NCI-H226 (cell line): ENCODE data around the gene RNF167.
"Not testable (repeated sequence)": the region's sequence is repeated elsewhere in the genome, so short reads cannot be mapped to it uniquely, and the experiment has no call there.

Experiments
- DNase-seq: peaks from one replicate; pipeline ENCODE4 v3.0.0-alpha.2; 2015

RNF167 gene

GRCh38 chr17:4903051-4903818 is 36.8 kb upstream of the RNF167 start, which contains the start of gene CHRNE:
CHRNE (minus strand) TSS chr17:4903098; CDS start chr17:4903063, 35 bp downstream.
- DNase-seq: peak; percentile 43

- not testable (repeated sequence) for DNase-seq
These were observed 33.4 kb upstream of the RNF167 start for GRCh38 chr17:4906642-4907041.

GRCh38 chr17:4908301-4908700 is 31.8 kb upstream of the RNF167 start:
- DNase-seq: no peak

GRCh38 chr17:4908711-4909496 is 31.2 kb upstream of the RNF167 start:
- peak; percentile 85 for DNase-seq

GRCh38 chr17:4913994-4914393 is 26.1 kb upstream of the RNF167 start:
- DNase-seq: no peak

- not testable (repeated sequence) for DNase-seq
These were observed 25.5 kb upstream of the RNF167 start for GRCh38 chr17:4914551-4914950.

- DNase-seq: no peak
These were observed 20.5 kb upstream of the RNF167 start for GRCh38 chr17:4919511-4920047.

- DNase-seq: peak; percentile 60
These were observed 19.6 kb upstream of the RNF167 start for GRCh38 chr17:4920351-4921048.

- DNase-seq: no peak
These were observed 18.7 kb upstream of the RNF167 start for GRCh38 chr17:4921320-4921719.

GRCh38 chr17:4926577-4927335 is 13.3 kb upstream of the RNF167 start:
- DNase-seq: not testable (repeated sequence)

- DNase-seq: no peak
These were observed 11.2 kb upstream of the RNF167 start for GRCh38 chr17:4928881-4929280.

- DNase-seq: no peak
These were observed 8.1 kb upstream of the RNF167 start, which contains the start of gene GP1BA for GRCh38 chr17:4931963-4932362. GP1BA (plus strand) TSS chr17:4932277; CDS start chr17:4932605, 328 bp downstream.

- no peak for DNase-seq
These were observed 7.3 kb upstream of the RNF167 start for GRCh38 chr17:4932756-4933155.

- DNase-seq: no peak
These were observed 6.4 kb upstream of the RNF167 start for GRCh38 chr17:4933646-4934045.

- DNase-seq: peak; percentile 58
These were observed 5.7 kb upstream of the RNF167 start for GRCh38 chr17:4934173-4934979.

- no peak for DNase-seq
These were observed 4.4 kb upstream of the RNF167 start for GRCh38 chr17:4935650-4936049.

- DNase-seq: no peak
These were observed 3.6 kb upstream of the RNF167 start for GRCh38 chr17:4936436-4936835.

- DNase-seq: no peak
These were observed 2.5 kb upstream of the RNF167 start for GRCh38 chr17:4937553-4937952.

GRCh38 chr17:4938069-4938491 is 2.0 kb upstream of the RNF167 start:
- no peak for DNase-seq

GRCh38 chr17:4938688-4939545 is 1.2 kb upstream of the RNF167 start:
- DNase-seq: no peak

- no peak for DNase-seq
These were observed 597 bp upstream of the RNF167 start for GRCh38 chr17:4939546-4939795.
